Measurements from ENCODE around the gene ASF1B. TPM values are rescaled to one million over a fixed set of nuclear protein-coding genes. Genes with fewer than 3 reads are reported as not detected.

ASF1B gene
- total RNA-seq (2022; extraction: Qiagen RNA extraction; ENCODE audit: low read depth) = 29.1 to 32.6 TPM (median 30.7 TPM) in 5 replicates

DNA sequence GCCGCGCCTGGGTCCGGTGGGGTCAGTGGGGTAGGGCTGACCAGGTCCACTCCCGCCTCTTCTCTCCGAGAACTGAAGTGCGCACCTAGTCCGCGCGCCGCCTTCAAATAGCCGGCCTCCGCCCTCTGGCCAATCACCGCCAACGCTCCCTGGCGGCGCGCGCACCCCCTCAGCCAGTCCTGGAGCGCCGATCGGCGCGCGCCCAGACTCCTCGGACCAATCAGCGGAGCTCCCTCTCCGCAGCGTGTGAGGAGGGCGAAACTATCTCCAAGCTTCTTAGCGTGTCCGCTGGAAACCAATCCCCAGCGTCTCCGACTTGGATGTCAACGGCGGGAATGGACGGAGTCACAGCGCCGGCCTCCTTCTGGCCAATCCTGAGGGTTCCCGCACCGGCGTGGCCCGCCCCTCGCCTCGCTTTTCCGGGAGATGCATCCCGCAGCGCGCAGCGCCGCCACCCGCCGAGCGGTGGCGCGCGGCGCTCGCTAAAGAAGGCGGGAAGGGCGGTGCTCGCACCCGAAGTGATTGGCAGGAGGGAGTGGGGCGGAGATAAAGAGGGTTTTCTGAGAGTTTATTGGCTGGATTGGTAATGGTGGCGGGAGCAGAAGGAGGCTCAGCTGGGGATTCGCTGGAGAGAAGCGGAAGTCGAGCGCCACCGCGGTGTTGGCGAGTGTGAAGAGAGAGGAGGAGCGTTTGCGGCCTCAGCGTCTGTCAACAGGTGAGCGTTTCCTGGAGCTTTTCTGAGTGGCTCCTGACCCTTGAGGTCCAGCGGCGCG lies at the start of gene ASF1B:
Gene ASF1B, minus strand, starts transcription at position 81 of the 773 bp plus-strand sequence. CDS start 133 bp downstream, outside the sequence.

DNA sequence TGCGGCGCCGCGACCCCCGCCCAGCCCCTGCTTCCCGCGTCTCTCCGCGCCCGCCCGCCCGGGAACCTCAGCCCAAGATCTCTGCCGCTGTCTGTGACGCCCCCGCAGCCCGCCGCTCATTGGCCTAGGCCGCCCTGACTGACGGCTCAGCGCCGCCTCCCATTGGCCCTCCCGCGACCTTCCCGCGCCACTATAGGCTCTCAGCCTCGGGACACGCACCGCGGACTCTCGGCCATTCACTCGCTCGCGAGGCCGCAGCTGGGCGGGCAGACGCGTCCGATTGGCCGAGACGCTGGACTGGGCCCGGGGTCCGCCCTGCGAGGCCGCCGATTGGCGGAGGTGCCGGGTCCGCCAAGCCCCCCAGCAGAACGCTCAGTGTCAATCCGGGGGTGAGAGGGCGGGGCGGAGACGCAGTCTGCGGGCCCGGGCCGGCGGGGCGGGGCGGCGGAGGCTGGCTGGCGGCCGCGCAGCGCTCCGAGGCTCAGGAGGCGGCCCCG lies 18.7 kb downstream of the ASF1B start, which contains the start of gene PRKACA:
Gene PRKACA, minus strand, starts transcription at position 95 of the 497 bp plus-strand sequence. CDS start 215 bp downstream, outside the sequence.

DNA sequence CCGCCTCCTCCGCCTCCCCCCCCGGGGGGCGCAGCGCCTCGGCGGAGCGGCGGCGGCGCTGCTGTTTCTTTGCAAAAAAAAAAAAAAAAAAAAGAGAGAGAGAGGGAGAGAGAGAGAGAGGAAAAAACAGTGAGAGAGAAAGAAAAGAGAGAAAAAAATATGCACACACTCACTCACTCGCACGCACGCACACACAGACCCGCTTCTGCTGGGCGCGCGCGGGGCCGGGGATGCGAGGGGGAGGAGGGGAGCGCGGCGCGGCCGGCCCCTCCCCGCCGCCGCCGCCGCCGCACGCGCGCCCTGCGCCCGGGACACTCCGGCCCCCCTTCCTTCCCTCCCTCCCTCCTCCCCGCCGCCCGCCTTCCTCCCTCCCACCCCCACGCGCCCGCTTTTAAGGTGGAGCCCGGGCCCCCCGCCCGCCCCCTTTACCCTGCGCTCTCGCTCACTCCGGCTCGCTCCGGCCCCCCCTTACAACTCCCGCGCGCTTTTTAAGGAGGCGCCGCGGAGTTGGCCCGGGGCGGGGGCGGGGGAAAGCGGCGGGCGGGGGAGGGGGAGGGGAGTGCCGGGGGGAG lies 45.8 kb downstream of the ASF1B start, which contains the start of gene SAMD1:
Gene SAMD1, minus strand, starts transcription at position 243 of the 572 bp plus-strand sequence.

DNA sequence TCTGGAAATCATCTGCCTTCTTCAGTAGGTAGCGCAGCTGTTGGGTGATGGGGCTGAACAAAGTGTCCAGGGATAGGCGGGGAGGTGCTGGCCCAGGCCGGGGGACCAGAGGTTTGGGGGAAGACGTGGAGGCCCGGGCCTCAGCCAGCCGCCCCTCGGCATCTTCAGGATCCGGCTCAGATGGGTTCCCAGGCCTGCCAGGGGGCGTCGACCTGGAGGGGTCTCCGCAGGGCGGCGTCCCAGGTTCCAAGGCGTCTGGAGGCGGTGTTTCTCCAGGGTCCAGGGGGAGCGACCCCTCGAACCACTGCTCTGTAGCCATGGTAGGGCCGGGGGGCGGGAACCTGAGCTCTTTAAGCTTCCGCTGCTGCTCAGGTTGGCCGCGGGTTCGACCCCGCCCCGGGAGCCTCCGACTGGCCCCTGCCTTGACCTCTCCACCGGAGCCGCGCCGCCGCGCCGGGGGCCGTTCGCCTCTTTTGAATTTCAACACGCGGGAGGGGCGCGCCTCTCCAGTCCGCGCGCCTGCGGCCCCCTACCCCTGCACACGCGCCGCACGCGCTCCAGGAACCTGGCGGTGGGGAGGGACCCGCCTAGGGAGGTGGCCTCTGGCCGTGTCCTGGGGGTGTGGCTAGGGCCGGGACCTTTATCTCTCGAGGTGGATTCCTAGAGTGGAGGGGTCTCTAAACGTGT lies 50.9 kb downstream of the ASF1B start, which contains the start of gene C19orf67:
Gene C19orf67, minus strand, starts transcription at position 475 of the 687 bp plus-strand sequence. Its CDS starts 156 bp downstream, at position 319.

DNA sequence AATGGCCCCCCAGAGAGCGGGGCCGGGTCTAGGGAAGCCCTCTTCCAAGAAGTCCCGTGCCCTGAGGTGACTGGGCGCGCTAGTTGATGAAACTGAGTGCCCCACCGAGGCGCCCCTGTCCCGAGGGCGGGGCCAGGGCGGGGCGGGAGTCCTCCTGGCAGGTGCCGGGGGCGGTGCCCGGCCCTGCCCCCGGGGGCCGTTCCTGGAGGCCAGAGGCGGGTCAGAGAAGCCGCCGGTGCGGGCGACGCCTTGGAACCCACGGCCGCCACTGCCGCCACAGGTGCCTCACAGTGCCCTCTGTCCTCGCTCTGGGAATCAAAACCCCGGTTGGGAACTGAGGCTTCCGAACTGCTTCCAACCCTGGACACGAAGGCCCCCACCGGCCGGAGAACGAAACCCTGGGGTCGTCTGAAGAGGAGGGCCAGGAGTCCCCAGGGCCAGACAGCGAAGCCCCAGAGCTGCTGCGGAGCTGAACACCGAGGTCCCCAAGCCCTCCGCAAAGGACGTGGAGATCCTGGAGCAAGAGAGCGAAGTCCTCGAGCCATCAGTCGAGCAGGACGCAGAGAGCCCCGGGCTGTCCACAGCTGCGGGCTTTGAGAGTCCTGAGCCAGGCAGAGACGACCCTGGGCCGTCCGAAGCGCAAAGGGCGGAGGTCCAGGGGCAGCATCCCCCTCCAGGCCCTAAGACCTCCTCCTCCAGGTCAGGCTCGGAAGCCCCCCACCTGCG lies 63.7 kb downstream of the ASF1B start, which contains the start of gene MISP3:
Gene MISP3, plus strand, starts transcription at position 252 of the 726 bp plus-strand sequence. CDS start 524 bp downstream, outside the sequence.

Other genes with a start within 250 kb of the ASF1B start
- gene BRME1, start 230.5 kb downstream of the ASF1B start, total RNA-seq (2022; extraction: Qiagen RNA extraction; ENCODE audit: low read depth) = 0.17 to 1.0 TPM (median 0.32 TPM) in 4 of 5 replicates, not detected in the other
- gene CC2D1A, start 230.4 kb downstream of the ASF1B start, total RNA-seq (2022; extraction: Qiagen RNA extraction; ENCODE audit: low read depth) = 7.9 to 10.0 TPM (median 9.3 TPM) in 5 replicates
- 0.71 to 1.5 TPM (median 1.4 TPM) in 5 replicates for gene PODNL1, start 198.2 kb downstream of the ASF1B start, total RNA-seq (2022; extraction: Qiagen RNA extraction; ENCODE audit: low read depth)
- gene DCAF15, start 184.1 kb downstream of the ASF1B start, total RNA-seq (2022; extraction: Qiagen RNA extraction; ENCODE audit: low read depth) = 15.8 to 21.1 TPM (median 20.0 TPM) in 5 replicates
- 4.2 to 6.1 TPM (median 5.1 TPM) in 5 replicates for gene RFX1, start 130.3 kb downstream of the ASF1B start, total RNA-seq (2022; extraction: Qiagen RNA extraction; ENCODE audit: low read depth)
- gene RLN3, start 108.4 kb downstream of the ASF1B start, total RNA-seq (2022; extraction: Qiagen RNA extraction; ENCODE audit: low read depth) = not detected in 5 replicates
- gene IL27RA, start 104.8 kb downstream of the ASF1B start, total RNA-seq (2022; extraction: Qiagen RNA extraction; ENCODE audit: low read depth) = 8.3 to 10.3 TPM (median 9.6 TPM) in 5 replicates
- gene PALM3, start 74.5 kb downstream of the ASF1B start, total RNA-seq (2022; extraction: Qiagen RNA extraction; ENCODE audit: low read depth) = 1.7 to 3.1 TPM (median 1.8 TPM) in 5 replicates
- 2.3 to 4.2 TPM (median 3.9 TPM) in 5 replicates for gene MISP3, start 63.8 kb downstream of the ASF1B start, total RNA-seq (2022; extraction: Qiagen RNA extraction; ENCODE audit: low read depth)
- gene C19orf67, start 50.8 kb downstream of the ASF1B start, total RNA-seq (2022; extraction: Qiagen RNA extraction; ENCODE audit: low read depth) = not detected in 5 replicates
- 28.6 to 41.4 TPM (median 36.4 TPM) in 5 replicates for gene SAMD1, start 45.8 kb downstream of the ASF1B start, total RNA-seq (2022; extraction: Qiagen RNA extraction; ENCODE audit: low read depth)
- gene PRKACA, start 18.8 kb downstream of the ASF1B start, total RNA-seq (2022; extraction: Qiagen RNA extraction; ENCODE audit: low read depth) = 28.1 to 36.6 TPM (median 32.7 TPM) in 5 replicates
- 3.4 to 6.2 TPM (median 4.8 TPM) in 5 replicates for gene ADGRL1, start 69.6 kb upstream of the ASF1B start, total RNA-seq (2022; extraction: Qiagen RNA extraction; ENCODE audit: low read depth)
- 67.2 to 96.2 TPM (median 90.4 TPM) in 5 replicates for gene ADGRE5, start 244.9 kb upstream of the ASF1B start, total RNA-seq (2022; extraction: Qiagen RNA extraction; ENCODE audit: low read depth)

All from A549 treated with GW870086 at 1 μM for 4 hours (cell line).